K562 (cell line): ENCODE measurements around the gene CCN6. TPM values are rescaled to one million over a fixed set of nuclear protein-coding genes. Genes with fewer than 3 reads are reported as not detected.

ENCODE experiments used
- FOSL1 ChIP-seq: fragments of 200-800 bp; sonication (Bioruptor generic); conservative IDR thresholded peaks from 2 replicates; pipeline ENCODE4 v1.6.1; 2016; ENCODE audit warnings: missing genetic modification characterization, missing compliant biosample characterization
- JUN ChIP-seq, 2 experiments: sonication (generic) in 1 of 2; formaldehyde crosslinking in 1 of 2; IDR thresholded peaks; 2 replicates each; pipeline versions ENCODE4 v1.6.1 to v1.8.0; 2012 to 2022; ENCODE audit warnings: borderline replicate concordance in 2 of 2, mild to moderate bottlenecking in 2 of 2, improper control_type of control experiment in 1 of 2, low read depth in 1 of 2, low read length in 1 of 2, missing genetic modification reagents in 1 of 2
- NFE2 ChIP-seq: IDR thresholded peaks from 2 replicates; pipeline ENCODE4 v1.6.1; 2014; ENCODE audit warnings: antibody characterized with exemption, low read depth
- PPARD ChIP-seq: fragments of 250-450 bp; sonication (Bioruptor Pico); IDR thresholded peaks from 2 replicates; pipeline ENCODE4 v1.8.0; 2022; ENCODE audit warnings: inconsistent platforms, mild to moderate bottlenecking, moderate library complexity
- polyA plus RNA-seq, 8 experiments: library from polyadenylated mRNA; depleted of rRNA in 4 of 8; stranded (reverse) in 5 of 8; unstranded in 3 of 8; fragments of >200 nt; fragmentation: Nextera tagmentation in 2 of 8; fragmentation: Illumina TruSeq in 1 of 8; extraction: Ambion mirVana in 2 of 8; extraction: Trizol in 1 of 8; gene quantifications; 2 replicates each; pipeline versions ENCODE4 v1.2.1 to v1.2.3, GENCODE V29; 2011 to 2014; ENCODE audit warnings: inconsistent platforms in 1 of 8, missing spikeins in 1 of 8
- total RNA-seq, 7 experiments: library from RNA; depleted of rRNA in 6 of 7; stranded (reverse); fragments of >200 nt in 6 of 7; fragmentation: Illumina TruSeq in 2 of 7; extraction: Trizol in 2 of 7; gene quantifications; 2 replicates each; pipeline versions ENCODE4 v1.2.1 to v1.2.3, GENCODE V29; 2011 to 2021; ENCODE audit warnings: low replicate concordance in 1 of 7
- TF ChIP-seq, protein P1 (sequence below), 3 experiments: fragments of 200-800 bp in 1 of 3; fragments of 250-450 bp in 1 of 3; fragments of 450-650 bp in 1 of 3; sonication (Bioruptor Pico) in 1 of 3; sonication (Bioruptor generic) in 1 of 3; formaldehyde crosslinking in 1 of 3; IDR thresholded peaks; 2 replicates each; pipeline versions ENCODE4 v1.6.1 to v1.8.0; 2016 to 2022; ENCODE audit warnings: mild to moderate bottlenecking in 2 of 3, missing genetic modification characterization in 2 of 3, missing compliant biosample characterization in 1 of 3, moderate library complexity in 1 of 3
- TF ChIP-seq, protein P2 (sequence below), 2 experiments: IDR thresholded peaks; 2 replicates each; pipeline ENCODE4 v1.6.1; 2012; ENCODE audit warnings: improper control_type of control experiment in 2 of 2, low read depth in 2 of 2, low read length in 2 of 2, borderline replicate concordance in 1 of 2
- TF ChIP-seq, protein P3 (sequence below): fragments of 450-650 bp; IDR thresholded peaks from 2 replicates; pipeline ENCODE4 v1.6.1; 2016; ENCODE audit warnings: mild to moderate bottlenecking
- TF ChIP-seq, protein P4 (sequence below): fragments of 450-650 bp; IDR thresholded peaks from 2 replicates; pipeline ENCODE4 v1.6.1; 2017; ENCODE audit warnings: antibody characterized with exemption, mild to moderate bottlenecking

The CCN6 gene
- total and polyA plus RNA-seq, 9 of the 15 experiments (the other 6 are each of a cell fraction or from before 2014, with no cell fraction given) = 0.04 to 0.62 (median 0.21) TPM; not detected in 2

DNA sequence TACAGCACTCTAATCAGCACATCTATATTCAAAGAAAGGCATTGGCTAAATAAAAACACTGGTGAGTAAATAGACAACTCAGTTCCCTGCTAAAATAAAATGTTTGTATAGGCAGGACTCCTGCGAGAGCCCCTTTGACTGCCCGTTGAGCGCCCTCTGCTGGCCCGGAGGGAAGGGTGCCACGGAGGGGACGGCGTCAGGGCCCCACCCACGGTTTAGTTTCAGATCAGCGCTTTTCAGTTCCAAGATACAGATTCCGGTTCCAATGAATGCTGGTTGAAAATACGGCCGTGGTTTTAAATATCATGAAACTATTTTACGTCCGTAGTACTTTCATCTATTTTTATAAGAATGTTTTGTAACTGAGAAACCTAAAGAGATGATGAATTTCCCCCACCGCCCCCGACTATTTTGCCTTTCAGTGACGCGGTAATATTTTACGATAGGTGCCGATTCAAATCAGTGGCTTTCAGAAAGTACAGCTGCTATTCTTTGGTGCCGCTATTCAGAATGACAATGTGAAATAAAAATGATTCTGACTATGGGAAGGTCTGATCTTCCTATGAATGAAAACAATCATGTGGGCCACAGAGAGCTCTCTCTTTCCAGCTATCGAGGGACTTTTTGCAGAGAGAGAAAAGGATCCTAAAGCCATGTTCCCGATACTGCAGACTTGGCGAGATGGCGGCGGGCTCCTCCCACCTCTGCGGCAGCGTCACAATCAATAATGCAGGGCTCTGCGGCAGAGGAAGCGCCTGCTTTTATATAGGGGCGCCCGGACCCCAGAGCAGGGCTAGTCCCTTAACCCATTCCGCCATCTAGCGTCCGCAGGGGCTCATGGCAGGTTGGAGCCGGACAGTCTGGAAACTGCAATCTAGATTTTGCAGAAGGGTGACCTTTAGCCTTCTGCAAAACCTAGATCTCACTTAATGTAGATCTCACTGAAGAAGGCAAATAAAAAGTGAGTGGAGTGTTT lies 10.6 kb upstream of the CCN6 start (continued):
- TF ChIP-seq, protein P1, sequence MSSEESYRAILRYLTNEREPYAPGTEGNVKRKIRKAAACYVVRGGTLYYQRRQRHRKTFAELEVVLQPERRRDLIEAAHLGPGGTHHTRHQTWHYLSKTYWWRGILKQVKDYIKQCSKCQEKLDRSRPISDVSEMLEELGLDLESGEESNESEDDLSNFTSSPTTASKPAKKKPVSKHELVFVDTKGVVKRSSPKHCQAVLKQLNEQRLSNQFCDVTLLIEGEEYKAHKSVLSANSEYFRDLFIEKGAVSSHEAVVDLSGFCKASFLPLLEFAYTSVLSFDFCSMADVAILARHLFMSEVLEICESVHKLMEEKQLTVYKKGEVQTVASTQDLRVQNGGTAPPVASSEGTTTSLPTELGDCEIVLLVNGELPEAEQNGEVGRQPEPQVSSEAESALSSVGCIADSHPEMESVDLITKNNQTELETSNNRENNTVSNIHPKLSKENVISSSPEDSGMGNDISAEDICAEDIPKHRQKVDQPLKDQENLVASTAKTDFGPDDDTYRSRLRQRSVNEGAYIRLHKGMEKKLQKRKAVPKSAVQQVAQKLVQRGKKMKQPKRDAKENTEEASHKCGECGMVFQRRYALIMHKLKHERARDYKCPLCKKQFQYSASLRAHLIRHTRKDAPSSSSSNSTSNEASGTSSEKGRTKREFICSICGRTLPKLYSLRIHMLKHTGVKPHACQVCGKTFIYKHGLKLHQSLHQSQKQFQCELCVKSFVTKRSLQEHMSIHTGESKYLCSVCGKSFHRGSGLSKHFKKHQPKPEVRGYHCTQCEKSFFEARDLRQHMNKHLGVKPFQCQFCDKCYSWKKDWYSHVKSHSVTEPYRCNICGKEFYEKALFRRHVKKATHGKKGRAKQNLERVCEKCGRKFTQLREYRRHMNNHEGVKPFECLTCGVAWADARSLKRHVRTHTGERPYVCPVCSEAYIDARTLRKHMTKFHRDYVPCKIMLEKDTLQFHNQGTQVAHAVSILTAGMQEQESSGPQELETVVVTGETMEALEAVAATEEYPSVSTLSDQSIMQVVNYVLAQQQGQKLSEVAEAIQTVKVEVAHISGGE (CRISPR knock-in tag; IDR thresholded peaks at IDR 0.05) = no peak
- TF ChIP-seq NFE2 = 0 out of 2 replicates have a peak, but pooled peaks have one; percentile 7
- no peak for TF ChIP-seq PPARD (CRISPR knock-in tag)
- peak; percentile 52 for TF ChIP-seq FOSL1
- TF ChIP-seq JUN (IDR thresholded peaks at IDR 0.05; ENCODE audit: borderline replicate concordance, low read depth, low read length) = 0 out of 2 replicates have a peak, but pooled peaks have one; percentile 22
- no peak for TF ChIP-seq JUN (CRISPR knock-in tag; IDR thresholded peaks at IDR 0.05; ENCODE audit: borderline replicate concordance)
- TF ChIP-seq, protein P2, sequence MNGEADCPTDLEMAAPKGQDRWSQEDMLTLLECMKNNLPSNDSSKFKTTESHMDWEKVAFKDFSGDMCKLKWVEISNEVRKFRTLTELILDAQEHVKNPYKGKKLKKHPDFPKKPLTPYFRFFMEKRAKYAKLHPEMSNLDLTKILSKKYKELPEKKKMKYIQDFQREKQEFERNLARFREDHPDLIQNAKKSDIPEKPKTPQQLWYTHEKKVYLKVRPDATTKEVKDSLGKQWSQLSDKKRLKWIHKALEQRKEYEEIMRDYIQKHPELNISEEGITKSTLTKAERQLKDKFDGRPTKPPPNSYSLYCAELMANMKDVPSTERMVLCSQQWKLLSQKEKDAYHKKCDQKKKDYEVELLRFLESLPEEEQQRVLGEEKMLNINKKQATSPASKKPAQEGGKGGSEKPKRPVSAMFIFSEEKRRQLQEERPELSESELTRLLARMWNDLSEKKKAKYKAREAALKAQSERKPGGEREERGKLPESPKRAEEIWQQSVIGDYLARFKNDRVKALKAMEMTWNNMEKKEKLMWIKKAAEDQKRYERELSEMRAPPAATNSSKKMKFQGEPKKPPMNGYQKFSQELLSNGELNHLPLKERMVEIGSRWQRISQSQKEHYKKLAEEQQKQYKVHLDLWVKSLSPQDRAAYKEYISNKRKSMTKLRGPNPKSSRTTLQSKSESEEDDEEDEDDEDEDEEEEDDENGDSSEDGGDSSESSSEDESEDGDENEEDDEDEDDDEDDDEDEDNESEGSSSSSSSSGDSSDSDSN (IDR thresholded peaks at IDR 0.05; ENCODE audit: borderline replicate concordance in 1 of 2, low read depth in 2 of 2, low read length in 2 of 2) = no peak
- TF ChIP-seq, protein P3, sequence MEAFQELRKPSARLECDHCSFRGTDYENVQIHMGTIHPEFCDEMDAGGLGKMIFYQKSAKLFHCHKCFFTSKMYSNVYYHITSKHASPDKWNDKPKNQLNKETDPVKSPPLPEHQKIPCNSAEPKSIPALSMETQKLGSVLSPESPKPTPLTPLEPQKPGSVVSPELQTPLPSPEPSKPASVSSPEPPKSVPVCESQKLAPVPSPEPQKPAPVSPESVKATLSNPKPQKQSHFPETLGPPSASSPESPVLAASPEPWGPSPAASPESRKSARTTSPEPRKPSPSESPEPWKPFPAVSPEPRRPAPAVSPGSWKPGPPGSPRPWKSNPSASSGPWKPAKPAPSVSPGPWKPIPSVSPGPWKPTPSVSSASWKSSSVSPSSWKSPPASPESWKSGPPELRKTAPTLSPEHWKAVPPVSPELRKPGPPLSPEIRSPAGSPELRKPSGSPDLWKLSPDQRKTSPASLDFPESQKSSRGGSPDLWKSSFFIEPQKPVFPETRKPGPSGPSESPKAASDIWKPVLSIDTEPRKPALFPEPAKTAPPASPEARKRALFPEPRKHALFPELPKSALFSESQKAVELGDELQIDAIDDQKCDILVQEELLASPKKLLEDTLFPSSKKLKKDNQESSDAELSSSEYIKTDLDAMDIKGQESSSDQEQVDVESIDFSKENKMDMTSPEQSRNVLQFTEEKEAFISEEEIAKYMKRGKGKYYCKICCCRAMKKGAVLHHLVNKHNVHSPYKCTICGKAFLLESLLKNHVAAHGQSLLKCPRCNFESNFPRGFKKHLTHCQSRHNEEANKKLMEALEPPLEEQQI = peak; percentile 90
- TF ChIP-seq, protein P4, sequence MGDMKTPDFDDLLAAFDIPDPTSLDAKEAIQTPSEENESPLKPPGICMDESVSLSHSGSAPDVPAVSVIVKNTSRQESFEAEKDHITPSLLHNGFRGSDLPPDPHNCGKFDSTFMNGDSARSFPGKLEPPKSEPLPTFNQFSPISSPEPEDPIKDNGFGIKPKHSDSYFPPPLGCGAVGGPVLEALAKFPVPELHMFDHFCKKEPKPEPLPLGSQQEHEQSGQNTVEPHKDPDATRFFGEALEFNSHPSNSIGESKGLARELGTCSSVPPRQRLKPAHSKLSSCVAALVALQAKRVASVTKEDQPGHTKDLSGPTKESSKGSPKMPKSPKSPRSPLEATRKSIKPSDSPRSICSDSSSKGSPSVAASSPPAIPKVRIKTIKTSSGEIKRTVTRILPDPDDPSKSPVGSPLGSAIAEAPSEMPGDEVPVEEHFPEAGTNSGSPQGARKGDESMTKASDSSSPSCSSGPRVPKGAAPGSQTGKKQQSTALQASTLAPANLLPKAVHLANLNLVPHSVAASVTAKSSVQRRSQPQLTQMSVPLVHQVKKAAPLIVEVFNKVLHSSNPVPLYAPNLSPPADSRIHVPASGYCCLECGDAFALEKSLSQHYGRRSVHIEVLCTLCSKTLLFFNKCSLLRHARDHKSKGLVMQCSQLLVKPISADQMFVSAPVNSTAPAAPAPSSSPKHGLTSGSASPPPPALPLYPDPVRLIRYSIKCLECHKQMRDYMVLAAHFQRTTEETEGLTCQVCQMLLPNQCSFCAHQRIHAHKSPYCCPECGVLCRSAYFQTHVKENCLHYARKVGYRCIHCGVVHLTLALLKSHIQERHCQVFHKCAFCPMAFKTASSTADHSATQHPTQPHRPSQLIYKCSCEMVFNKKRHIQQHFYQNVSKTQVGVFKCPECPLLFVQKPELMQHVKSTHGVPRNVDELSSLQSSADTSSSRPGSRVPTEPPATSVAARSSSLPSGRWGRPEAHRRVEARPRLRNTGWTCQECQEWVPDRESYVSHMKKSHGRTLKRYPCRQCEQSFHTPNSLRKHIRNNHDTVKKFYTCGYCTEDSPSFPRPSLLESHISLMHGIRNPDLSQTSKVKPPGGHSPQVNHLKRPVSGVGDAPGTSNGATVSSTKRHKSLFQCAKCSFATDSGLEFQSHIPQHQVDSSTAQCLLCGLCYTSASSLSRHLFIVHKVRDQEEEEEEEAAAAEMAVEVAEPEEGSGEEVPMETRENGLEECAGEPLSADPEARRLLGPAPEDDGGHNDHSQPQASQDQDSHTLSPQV = 0 out of 2 replicates have a peak, but pooled peaks have one; percentile 6
